ENCODE results near the gene ATXN2.
"Not testable (repeated sequence)": the region's sequence is repeated elsewhere in the genome, so short reads cannot be mapped to it uniquely, and the experiment has no call there.

Gene ATXN2

GRCh38 chr12:111607239-111607638 lies 8.1 kb upstream of the ATXN2 start:
- Histone ChIP-seq H3K27me3 (ENCODE audit: insufficient read depth, low read length) (no peaks in the 10 kb centered on the region), H4K20me1 (ENCODE audit: insufficient read depth, low read length) (no peaks in the 10 kb centered on the region), H3K4me3 (ENCODE audit: low read depth, low read length, poor library complexity, severe bottlenecking) (no peak overlapping the region), H3K27ac (ENCODE audit: low read depth, low read length, poor library complexity, severe bottlenecking) (no peak overlapping the region), H3K4me1 (ENCODE audit: insufficient read depth, low read length, severe bottlenecking) (no peaks in the 10 kb centered on the region), H3K79me2 (ENCODE audit: insufficient read depth, low read length) (no peaks in the 10 kb centered on the region), H3K9ac (ENCODE audit: low read length) (no peak overlapping the region), H3K4me2 (ENCODE audit: low read length) (no peak overlapping the region), H3K9me2 (ENCODE audit: low read depth, low read length) (no peaks in the 10 kb centered on the region), H3K9me3 (ENCODE audit: low read length) (no peaks in the 10 kb centered on the region), H3F3A (ENCODE audit: insufficient read depth, low read length) (no peaks in the 10 kb centered on the region), H2AFZ (ENCODE audit: low read length) (no peak overlapping the region), H3K36me3 (ENCODE audit: insufficient read depth, low read length) (no peaks in the 10 kb centered on the region)
- TF ChIP-seq EZH2 (IDR thresholded peaks at IDR 0.05; ENCODE audit: borderline replicate concordance, low read length) (no peak), CTCF (IDR thresholded peaks at IDR 0.05; ENCODE audit: low read length) (no peak)

- H4K20me1 ChIP-seq (ENCODE audit: insufficient read depth, low read length): no peaks in the 10 kb centered on the region
- no peak overlapping the region for H3K4me2 ChIP-seq (ENCODE audit: low read length)
- TF ChIP-seq EZH2 (IDR thresholded peaks at IDR 0.05; ENCODE audit: borderline replicate concordance, low read length): no peak
- TF ChIP-seq CTCF (IDR thresholded peaks at IDR 0.05; ENCODE audit: low read length): no peak
- no peaks in the 10 kb centered on the region for H3F3A ChIP-seq (ENCODE audit: insufficient read depth, low read length)
- H2AFZ ChIP-seq (ENCODE audit: low read length): no peak overlapping the region
- no peak overlapping the region for H3K27ac ChIP-seq (ENCODE audit: low read depth, low read length, poor library complexity, severe bottlenecking)
- H3K27me3 ChIP-seq (ENCODE audit: insufficient read depth, low read length): no peaks in the 10 kb centered on the region
- no peaks in the 10 kb centered on the region for H3K9me3 ChIP-seq (ENCODE audit: low read length)
- H3K4me1 ChIP-seq (ENCODE audit: insufficient read depth, low read length, severe bottlenecking): no peaks in the 10 kb centered on the region
- no peak overlapping the region for H3K9ac ChIP-seq (ENCODE audit: low read length)
- H3K36me3 ChIP-seq (ENCODE audit: insufficient read depth, low read length): no peaks in the 10 kb centered on the region
- H3K9me2 ChIP-seq (ENCODE audit: low read depth, low read length): no peaks in the 10 kb centered on the region
- H3K4me3 ChIP-seq (ENCODE audit: low read depth, low read length, poor library complexity, severe bottlenecking): no peak overlapping the region
- H3K79me2 ChIP-seq (ENCODE audit: insufficient read depth, low read length): no peaks in the 10 kb centered on the region
Measured at GRCh38 chr12:111606767-111607230, 7.7 kb upstream of the ATXN2 start.

GRCh38 chr12:111605911-111606766 lies 7.0 kb upstream of the ATXN2 start:
- Histone ChIP-seq H3K4me3 (ENCODE audit: low read depth, low read length, poor library complexity, severe bottlenecking) (no peak overlapping the region), H3F3A (ENCODE audit: insufficient read depth, low read length) (no peaks in the 10 kb centered on the region), H3K27ac (ENCODE audit: low read depth, low read length, poor library complexity, severe bottlenecking) (no peak overlapping the region), H3K36me3 (ENCODE audit: insufficient read depth, low read length) (no peaks in the 10 kb centered on the region), H3K9me3 (ENCODE audit: low read length) (no peaks in the 10 kb centered on the region), H2AFZ (ENCODE audit: low read length) (no peak overlapping the region), H3K79me2 (ENCODE audit: insufficient read depth, low read length) (no peaks in the 10 kb centered on the region), H3K4me1 (ENCODE audit: insufficient read depth, low read length, severe bottlenecking) (no peaks in the 10 kb centered on the region), H4K20me1 (ENCODE audit: insufficient read depth, low read length) (no peaks in the 10 kb centered on the region), H3K27me3 (ENCODE audit: insufficient read depth, low read length) (no peaks in the 10 kb centered on the region), H3K9me2 (ENCODE audit: low read depth, low read length) (no peaks in the 10 kb centered on the region), H3K4me2 (ENCODE audit: low read length) (no peak overlapping the region), H3K9ac (ENCODE audit: low read length) (no peak overlapping the region)
- TF ChIP-seq CTCF (IDR thresholded peaks at IDR 0.05; ENCODE audit: low read length) (no peak), EZH2 (IDR thresholded peaks at IDR 0.05; ENCODE audit: borderline replicate concordance, low read length) (no peak)

- H3K9me3 ChIP-seq (ENCODE audit: low read length); H3K4me3 ChIP-seq (ENCODE audit: low read depth, low read length, poor library complexity, severe bottlenecking); H3K9ac ChIP-seq (ENCODE audit: low read length); H4K20me1 ChIP-seq (ENCODE audit: insufficient read depth, low read length); H3F3A ChIP-seq (ENCODE audit: insufficient read depth, low read length); H3K36me3 ChIP-seq (ENCODE audit: insufficient read depth, low read length); H3K4me1 ChIP-seq (ENCODE audit: insufficient read depth, low read length, severe bottlenecking); H3K9me2 ChIP-seq (ENCODE audit: low read depth, low read length); H3K27me3 ChIP-seq (ENCODE audit: insufficient read depth, low read length); H2AFZ ChIP-seq (ENCODE audit: low read length); H3K27ac ChIP-seq (ENCODE audit: low read depth, low read length, poor library complexity, severe bottlenecking); H3K4me2 ChIP-seq (ENCODE audit: low read length); H3K79me2 ChIP-seq (ENCODE audit: insufficient read depth, low read length): not testable (repeated sequence)
Measured at GRCh38 chr12:111602857-111603256, 3.7 kb upstream of the ATXN2 start.
